Stimulated activated CD4-positive, alpha-beta T cell treated with anti-CD3 and anti-CD28 coated beads, TNF-alpha, amount 100 ng/mL, for 4 hours (primary cell): Measurements from ENCODE around the gene MRPL40.
"Not testable (repeated sequence)": the region's sequence is repeated elsewhere in the genome, so short reads cannot be mapped to it uniquely, and the experiment has no call there.

Experiments
- DNase-seq, 3 experiments: peaks; one replicate each; pipeline ENCODE4 v3.0.0-alpha.2; 2020; ENCODE audit warnings: low read depth in 3 of 3

Gene MRPL40

DNA sequence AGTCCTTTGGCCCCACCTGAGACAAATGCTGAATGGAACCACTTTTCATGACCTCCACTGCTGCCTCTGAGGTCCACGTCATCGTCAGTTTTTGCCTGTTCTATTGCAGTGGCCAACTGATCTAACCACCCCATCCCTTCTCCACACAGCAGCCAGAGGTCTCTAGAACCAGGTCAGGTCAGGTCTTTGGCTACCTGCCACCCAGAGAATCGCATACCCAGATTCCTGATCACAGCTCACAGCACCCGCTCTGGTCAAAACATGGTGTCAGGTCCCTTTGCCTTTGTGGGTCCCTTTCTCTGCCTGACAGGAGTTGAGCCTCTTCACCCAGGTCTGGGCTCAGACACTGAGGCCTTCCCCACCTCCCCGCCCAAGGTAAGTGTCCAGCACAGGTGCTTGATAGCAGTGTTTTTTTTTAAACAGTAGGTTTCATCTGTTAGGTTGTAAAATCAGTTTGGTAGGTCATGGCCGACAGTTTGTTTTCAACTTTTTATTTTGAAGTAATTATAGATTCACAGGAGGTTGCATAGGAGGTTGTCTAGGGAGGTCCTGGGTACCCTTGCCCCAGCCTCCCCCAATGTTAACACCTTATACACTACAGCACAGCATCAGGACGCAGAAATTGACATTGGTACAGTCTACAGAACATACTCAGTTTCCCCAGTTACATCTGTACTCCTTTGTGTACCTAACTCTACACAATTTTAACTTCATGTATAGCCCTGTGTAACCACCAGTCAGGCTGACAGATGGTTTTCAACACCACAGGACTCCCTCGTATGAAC lies 8.3 kb downstream of the MRPL40 start:
- no peak for DNase-seq

DNA sequence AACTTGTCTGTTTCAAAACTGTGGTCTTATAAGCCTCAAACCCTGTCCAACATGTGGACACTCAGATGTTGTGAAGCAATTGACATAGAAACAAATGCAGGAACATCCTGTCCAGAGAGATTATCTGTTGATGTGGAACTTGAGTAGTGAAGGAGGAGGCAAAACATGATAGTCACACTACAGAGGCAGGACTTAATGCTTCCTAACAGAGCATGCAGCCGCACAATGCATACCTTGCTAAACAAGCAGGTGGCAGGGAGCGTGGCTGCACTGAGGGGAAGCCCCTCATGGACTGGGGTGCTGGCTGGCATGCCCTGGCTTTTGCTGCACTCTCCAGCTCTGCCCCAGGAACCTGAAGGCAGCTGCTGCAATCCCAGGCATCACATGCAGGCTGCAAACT lies 9.8 kb downstream of the MRPL40 start:
- no peak for DNase-seq

DNA sequence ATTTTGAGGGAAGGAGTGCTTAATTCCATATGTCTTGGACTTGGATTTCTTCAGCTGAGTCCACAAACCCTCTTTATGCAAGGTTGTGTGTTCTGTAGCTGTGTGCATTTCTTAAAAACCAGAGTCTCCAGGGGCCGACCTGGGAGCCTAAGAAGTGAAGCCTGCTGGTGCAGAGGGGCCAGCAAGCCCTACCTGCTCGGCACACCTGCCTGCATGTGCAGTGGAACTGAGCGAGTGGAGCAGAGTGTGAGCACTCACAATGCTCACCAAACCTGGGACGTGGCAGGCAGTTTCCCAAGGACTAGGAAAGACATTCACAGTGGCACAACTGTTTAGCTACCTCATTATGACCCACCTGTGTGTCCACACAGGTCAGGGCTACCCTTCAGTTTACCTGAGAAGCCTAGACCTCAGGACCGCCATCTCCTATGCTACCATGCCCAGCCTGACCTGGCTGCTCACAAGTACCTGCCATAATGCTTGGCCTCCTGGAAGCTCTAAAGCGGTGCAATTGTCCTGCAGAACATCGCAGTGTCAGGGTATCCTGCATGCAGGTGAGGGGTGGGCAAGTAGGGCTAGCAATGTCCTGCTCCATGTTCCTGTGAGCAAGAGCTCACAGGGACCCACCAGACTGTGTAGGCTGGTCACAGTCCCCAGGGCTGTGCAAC lies 11.3 kb downstream of the MRPL40 start:
- no peak for DNase-seq

DNA sequence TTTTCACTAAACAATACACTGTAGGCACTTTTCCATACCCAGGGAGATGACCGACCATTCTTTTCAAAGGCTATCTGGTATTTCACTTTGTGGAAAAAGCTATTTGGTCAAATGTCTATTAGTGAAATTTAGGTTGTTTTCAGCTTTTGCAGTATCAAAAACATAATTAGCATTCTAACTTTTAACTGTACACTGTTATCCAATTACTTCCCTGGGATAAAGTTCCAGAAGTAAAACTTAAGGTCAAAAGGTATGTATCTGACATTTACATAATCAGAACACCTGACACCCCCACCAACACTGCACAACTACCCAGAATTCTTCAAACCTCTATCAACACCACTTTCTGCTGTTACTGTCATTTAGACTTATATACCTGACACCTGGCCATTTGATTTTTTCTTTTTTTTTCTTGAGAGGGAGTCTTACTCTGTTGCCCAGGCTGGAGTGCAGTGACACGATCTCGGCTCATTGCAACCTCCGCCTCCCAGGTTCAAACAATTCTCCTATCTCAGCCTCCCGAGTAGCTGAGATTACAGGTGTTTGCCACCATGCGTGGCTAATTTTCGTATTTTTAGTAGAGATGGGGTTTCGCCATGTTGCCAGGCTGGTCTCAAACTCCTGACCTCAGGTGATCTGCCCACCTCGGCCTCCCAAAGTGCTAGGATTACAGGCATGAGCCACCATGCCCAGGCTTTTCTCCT lies 13.1 kb downstream of the MRPL40 start:
- DNase-seq = not testable (repeated sequence)

DNA sequence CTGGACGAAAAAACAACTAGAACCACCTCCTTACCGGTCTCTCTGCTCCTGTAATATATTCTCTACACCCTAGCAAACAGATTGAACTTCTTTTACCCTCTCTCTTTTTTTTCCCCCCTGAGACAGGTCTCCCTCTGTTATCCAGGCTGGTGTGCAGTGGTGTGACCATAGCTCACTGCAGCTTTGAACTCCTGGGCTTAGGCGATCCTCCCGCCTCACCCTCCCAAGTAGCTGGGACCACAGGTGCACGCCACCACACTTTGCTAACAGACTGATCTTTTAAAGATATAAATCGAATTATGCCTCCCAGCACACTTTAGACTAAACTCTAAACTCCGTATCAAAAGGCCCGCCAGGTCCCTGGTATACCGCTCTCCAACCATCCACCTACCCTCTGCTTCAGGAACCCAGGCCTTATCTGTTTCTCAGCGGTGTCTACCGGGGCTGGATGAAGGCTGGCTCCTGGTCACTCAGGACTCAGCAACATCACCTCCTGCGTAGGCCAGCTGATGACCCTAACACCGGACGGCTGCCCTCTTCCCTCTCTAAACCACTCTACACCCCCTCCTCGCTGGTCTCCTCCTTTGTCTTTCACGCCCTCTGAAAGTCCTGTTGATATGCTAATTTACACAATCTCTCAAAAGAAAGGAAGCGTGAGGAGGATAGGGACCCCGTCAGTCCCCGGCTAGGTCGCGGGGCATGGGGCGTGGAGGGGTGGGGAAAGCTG lies 14.4 kb downstream of the MRPL40 start:
- no peak for DNase-seq

DNA sequence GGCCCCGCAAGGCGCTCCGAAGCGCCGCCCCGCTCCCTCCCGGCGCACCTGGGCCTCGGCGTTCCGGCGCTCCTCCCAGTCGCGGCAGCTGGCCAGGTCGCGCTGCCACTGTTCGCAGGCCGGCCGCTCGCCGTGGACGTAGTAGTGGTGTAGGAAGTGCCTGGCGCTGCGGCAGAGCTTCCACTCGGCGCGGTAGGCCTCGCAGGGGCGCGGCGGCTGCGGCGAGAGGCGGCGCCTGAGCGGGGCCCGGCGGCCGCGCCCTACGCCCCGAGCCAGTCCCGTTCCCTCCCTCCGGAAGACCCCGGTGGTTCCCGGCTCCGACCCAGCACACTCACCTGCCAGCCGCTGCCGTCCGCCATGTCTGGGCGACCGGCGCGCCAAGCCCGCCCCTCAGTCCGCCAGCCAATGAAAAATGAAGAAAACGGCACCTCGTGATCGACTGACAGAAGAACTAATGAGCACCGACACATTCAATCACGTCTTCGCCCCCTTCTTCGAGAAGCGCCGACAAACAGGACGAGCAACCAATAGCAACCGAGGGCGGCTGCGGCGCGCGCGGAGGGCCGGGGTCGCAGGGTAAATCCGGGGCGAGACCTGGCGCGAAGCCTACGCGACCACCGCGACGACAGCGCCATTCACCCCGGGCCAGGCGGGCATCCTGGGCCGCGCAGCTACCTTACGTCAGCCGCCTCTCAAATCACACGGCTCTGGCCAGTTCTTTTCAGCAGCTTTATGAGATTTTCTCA lies 15.2 kb downstream of the MRPL40 start, which contains the start of gene C22orf39:
Gene C22orf39, minus strand, starts transcription at position 382 of the 746 bp plus-strand sequence. Its CDS starts 23 bp downstream, at position 359.
- DNase-seq = peak; percentile 63 to 79 (median 77)

DNA sequence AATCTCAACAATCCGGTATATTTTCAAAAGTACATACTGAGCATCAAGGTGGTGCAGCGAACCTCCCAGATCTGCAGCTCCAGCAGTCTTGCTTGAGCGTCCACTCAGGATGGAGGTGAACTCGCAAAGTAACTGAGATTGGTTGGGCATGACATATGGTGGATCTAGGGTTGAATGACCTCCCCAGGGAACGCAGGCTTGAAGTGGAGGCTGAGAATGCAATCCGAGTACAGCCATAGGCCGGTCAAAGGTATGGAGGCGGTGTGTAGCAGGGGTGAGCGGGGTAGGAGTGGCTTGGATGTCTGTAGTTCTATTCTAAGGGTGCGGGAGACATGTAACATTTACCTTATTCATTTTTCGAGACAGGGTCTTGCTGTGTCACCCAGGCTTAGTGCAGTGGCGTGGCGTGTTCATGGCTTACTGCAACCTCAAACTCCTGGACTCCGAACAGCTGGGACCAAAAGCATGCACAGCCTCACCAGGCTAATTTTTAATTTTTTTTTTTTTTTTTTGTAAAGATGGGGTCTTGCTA lies 15.8 kb downstream of the MRPL40 start:
- DNase-seq = no peak

DNA sequence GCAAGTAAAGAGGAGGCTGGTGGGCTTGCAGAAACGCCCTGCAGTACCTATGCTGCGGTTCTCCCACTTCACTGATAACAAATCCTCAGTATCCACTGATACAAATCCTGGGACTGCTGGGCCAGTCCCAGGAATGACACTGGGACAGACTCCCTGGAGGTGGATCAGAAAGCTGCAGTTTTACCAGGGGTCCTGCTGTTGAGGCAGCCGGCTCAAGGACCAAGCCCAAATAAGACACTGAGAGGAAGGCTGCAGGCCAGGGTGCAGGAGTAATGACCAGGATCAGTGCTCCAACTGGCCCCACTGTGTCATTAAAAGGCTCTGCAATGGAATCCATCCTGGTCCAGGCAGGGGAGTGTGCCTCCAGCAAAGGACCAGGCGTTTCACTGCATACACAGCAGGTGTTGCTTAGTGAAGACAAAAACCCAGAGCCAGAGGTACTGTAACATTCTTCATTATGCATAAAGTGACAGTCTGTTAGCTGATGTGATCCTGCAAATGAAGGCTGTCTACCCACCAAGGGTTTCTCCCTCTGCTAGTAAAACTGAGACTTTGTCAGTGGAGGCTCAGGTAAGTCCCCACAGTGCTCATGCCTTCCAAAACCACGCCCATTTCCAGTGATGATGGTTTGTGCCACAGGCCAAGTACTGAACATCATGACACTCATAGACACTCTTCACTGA lies 16.5 kb downstream of the MRPL40 start:
- DNase-seq = no peak

DNA sequence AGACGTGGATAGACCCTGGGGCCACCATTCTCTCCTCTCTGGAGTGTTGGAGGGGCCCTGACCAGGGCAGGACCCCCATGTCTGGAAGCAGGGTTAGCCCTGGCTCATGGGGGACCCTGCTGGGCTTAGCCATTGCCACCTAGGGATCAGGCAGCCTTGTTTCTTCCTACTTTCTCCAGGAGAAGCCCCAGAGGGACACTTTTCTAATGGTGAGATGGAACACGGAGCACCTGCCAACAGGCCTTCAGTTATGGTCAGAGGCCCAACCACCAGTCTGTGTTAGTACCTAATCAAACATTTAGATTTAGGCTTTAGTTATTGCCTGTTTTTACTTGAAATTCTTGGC lies 17.1 kb downstream of the MRPL40 start:
- DNase-seq = no peak

DNA sequence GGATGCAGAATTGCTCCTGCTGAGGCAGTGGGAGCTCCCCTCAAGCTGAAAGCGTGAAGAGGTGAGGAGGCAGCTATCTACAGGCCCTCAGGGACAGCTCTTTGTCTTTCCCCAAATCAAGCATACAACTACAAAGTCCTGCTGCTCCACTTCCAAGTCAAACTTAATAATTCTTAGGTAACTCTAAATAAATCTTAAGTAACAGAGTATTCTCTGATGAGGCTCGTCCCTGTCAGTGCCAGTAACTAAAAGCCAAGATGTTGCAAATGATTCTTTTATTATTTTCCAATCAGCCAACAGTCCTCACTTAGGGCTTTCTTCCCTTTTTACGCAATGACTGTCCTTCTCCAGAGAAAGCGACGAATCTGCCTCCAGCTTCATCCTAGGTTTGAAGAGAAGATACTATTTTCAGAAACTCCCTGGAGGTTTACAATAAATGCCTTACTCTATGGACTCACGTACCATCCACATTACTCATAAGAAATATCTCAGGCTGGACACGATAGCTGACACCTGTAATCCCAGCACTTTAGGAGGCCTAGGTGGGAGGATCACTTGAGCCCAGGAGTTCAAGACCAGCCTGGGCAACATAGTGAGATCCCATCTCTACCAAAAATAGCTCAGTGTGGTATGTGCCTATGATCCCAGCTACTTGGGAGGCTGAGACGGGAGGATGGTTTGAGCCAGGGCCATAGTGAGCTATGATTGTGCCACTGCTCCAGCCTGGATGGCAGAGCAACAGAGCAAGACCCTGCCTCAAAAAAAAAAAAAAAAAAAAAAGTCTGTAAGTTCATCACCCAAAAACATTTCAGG lies 18.2 kb downstream of the MRPL40 start:
- DNase-seq = no peak

DNA sequence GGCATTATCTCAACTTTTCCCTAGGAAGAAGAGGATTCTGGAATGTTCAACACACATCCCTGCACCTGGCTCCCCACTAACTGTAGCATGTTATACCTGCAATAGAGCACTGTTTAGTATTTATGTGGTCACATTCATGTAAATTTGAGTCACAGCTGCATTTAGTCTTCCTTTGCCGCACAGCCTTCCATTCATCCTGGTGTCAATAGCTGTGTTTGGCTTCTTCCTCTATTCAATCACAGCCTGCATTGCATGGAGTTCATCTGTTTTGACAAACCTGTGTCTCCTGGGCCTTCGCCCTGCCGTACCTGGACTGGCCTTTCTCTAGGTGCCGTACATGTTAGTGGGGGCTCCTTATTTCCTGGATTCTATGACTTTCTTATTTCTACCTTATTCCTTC lies 19.2 kb downstream of the MRPL40 start:
- no peak for DNase-seq

DNA sequence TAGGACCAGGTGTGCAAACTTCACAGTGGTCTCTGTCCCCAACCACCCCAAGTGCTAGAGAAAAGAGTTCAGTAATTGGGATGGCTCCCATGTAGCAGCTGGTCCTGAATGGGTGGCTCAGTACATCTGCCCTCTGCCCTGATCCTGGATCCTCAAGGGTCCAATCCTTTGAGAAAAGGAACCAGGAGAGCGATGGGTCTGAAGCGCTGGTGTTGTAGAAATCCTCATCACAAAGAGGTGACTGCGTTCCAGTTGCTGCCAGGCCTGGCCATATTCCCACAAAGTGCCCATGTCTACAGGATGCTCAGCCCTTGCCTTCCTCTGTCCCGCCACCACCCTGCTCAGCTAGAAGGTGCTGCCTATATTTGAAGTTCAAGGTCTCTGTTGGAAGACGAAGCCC lies 21.4 kb downstream of the MRPL40 start:
- no peak for DNase-seq

DNA sequence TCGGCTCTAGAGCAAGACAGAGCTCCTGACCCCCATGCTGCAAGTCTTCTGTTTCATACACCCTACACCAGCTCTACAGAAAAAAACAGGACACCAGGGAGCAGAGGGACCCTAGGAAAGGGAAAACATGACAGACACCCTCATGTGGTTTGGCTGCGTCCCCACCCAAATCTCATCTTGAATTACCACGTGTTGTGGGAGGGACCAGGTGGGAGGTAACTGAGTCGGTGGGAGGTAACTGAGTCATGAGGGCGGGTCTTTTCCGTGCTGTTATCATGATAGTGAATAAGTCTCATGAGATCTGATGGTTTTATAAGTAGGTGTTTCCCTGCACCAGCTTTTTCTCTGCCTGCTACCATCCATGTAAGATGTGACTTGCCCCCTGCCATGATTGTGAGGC lies 21.8 kb downstream of the MRPL40 start:
- peak in 1 of 3 experiments; percentile 27 for DNase-seq

DNA sequence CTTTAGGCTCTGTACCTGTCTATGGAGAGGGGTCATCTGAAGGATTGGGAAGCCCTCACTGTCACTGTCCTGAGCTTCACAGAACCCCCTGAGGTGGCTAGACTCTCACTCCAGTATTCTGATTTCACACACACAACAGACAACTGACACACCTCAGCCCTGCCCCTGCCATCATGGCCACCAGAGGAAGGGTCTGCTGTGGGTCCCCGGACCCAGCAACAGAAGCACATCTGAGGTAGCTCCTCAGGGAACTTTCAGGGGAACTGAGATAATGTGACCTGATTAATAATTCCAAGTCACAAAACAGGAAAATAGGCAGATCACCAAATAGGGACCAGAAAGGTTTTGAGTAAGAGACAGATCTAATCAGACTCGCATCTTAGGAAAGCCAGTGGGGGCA lies 22.7 kb downstream of the MRPL40 start:
- DNase-seq = no peak

DNA sequence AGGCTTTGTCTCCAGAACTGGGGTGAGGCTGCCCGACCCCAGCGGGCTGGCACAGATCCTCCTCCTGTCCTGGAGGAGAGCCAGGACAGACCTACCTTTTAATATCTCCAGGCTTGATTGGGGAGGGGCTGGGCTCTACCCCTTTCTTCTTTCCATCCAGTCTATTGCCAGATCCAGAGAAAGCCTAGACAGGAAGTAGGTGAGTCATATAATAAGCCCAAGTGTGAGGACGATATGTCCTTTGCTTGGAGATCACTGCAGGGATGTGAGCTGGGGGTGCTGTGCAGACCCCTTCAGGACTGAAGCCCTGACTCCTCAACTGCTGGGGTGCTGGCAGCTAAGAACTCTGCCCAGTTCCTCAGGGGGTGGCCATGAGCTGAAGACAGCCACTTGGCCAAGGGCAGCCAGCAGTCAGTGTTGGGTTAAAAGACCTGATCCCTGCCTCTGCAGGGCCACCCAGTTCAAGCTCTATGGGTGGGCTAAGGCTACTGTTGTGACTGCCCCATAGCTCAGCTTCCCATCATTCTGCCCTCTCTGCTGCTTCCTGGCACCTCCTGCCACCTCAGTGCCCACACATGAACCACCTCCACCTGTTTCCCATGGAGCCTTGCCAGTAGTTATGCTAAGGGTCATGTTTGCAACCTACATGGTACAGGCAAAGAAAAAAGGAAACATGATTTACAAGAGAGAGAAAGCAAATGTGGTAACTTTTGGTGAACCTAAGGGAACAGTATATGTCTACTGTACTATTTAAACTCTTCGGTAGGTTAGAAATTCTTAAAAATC lies 23.4 kb downstream of the MRPL40 start:
- no peak for DNase-seq

DNA sequence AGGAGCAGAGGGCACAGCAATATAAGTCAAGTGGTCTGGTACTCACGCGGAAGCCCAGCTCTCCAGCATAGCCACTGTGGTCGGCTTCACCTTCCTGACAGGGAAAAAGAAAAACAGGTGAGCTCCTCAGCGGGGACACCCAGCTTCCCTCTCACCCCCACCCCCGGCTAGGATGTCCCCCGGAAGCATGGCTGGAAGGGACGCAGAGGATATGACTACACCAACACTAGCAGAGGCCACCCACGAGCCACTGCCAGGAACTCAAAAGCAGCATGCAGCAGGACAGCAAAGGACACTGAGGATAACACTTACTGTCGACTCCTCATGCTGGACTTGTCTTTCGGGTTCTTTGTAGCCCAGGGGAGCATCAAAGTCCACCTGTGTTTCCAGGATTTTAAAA lies 24.2 kb downstream of the MRPL40 start:
- DNase-seq = no peak

DNA sequence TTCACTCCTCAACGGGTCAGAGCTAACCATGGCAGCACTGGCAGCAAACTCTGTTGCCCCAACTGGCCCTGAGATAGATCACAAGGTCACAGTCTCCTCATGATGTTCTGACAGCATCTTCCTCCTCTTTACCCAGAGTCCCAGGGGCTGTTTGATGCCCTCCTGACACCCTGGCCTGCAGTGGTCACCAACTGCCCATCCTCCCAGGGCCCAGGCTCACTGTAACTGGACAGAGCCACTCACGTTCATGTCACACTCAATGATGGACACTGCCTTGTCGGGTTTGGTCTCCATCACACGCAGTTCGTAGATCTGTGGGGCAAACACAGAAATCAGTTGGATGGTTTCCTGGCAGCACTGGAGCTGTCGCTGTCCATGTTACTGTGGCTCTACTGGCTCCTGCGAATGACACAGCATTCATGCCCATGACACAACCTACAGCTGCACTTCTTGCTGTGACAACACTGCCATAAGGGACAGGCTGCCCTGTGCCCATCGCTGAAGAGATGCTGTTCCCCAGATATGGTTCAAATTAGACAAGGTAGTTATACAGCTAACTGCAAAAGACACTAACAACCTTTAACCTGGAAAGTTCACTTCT lies 25.6 kb downstream of the MRPL40 start:
- no peak for DNase-seq

DNA sequence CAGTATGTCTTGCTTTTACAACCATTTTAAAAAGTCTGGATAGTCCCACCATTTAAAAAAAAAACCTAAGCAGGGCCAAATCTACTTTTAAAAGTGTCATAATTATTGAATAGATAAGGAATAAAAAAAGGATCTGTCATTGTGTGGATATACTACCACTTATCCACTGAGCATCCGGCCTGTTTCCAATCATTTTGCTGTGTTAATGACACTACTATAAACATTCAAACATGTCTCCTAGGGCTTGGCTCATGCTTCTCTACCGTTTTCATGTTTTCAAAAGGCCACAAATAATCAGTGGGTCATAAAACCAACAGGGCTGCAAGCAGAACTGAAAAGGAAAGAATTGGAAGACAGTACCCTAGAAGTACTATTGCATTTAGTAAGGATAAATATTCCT lies 27.7 kb downstream of the MRPL40 start:
- no peak for DNase-seq
